T-helper 1 cell treated with Interleukin-12 subunit alpha and Interleukin-12 subunit beta and Interleukin-4 antibody, amounts not matched to agents 30 μg/mL and 1 μg/mL, for 36 hours (primary cell): ENCODE results near the gene SPATA31D4.

Experiments used
- H3K27ac Mint-ChIP-seq: one replicate; pipeline ENCODE4 v1.8.0; 2021; ENCODE audit warnings: mild to moderate bottlenecking, mixed read lengths
- H3K27me3 Mint-ChIP-seq: one replicate; pipeline ENCODE4 v1.8.0; 2021; ENCODE audit warnings: low read depth, mixed read lengths
- H3K36me3 Mint-ChIP-seq: one replicate; pipeline ENCODE4 v1.8.0; 2021; ENCODE audit warnings: low read depth, mixed read lengths
- H3K4me1 Mint-ChIP-seq: one replicate; pipeline ENCODE4 v1.8.0; 2021; ENCODE audit warnings: low read depth, mixed read lengths
- H3K4me3 Mint-ChIP-seq: one replicate; pipeline ENCODE4 v1.8.0; 2021; ENCODE audit warnings: mild to moderate bottlenecking, moderate library complexity, mixed read lengths
- H3K9me3 Mint-ChIP-seq: one replicate; pipeline ENCODE4 v1.8.0; 2021; ENCODE audit warnings: mixed read lengths

SPATA31D4 gene

GRCh38 chr9:81981883-81982282 is 53.7 kb downstream of the SPATA31D4 start:
- no peaks in the 10 kb centered on the region for H3K27me3 Mint-ChIP-seq
- H3K4me3 Mint-ChIP-seq: no peak overlapping the region
- H3K4me1 Mint-ChIP-seq: no peaks in the 10 kb centered on the region
- H3K9me3 Mint-ChIP-seq: no peaks in the 10 kb centered on the region
- H3K27ac Mint-ChIP-seq: no peak overlapping the region
- H3K36me3 Mint-ChIP-seq: no peaks in the 10 kb centered on the region
